Measurements from ENCODE around the gene C18orf54.
"Not testable (repeated sequence)": the region's sequence is repeated elsewhere in the genome, so short reads cannot be mapped to it uniquely, and the experiment has no call there.

C18orf54 gene

DNA sequence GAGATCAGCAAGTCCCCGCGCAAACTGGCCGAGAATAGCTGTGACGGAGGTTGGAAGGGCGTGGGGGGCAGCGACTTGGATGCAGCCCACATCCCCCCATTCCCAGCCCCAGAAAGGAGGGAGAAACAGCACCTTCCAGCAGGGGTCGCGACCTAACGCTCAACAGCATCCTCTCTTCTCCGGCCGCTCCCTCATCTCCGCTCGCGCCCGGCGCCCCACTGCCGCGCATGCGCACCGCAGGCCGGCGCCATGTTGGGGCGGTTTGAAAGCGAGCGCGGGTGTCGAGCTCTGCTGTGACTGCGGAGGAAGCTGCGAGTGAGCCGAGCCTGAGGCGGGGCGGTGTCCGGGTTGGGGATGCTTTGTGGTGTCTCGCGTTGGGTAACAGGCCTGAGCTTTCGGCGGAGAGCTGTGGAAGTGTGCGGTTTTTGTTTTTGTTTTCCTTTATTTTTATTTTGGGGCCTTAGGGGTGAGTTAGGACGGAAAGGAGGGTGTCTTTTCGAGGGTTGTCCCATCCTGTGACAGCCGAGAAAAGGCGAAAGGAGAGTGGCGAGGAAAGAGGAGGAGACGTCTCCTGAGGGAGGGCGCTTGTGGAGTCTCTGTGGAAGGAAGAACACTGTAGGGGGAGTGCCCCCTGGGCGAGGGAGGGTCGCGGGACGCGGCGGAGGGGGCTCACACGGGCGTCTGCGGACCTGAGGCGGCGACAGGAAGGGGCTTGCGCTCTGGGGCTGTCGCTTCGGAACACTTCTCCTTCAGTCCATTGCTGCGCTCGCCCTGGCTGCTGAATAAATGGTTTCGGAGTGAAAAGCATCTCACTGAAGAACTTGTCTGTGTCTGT, at the start of gene C18orf54, which contains the start of gene STARD6:
Gene C18orf54 (plus strand): TSS at position 247 of the 835 bp plus-strand sequence. CDS start 2,667 bp downstream, outside the sequence.
Gene STARD6 (minus strand): TSS at position 199 of the 835 bp plus-strand sequence. CDS start 3,285 bp downstream, outside the sequence.
- DNase-seq, result peak; percentile 88

DNA sequence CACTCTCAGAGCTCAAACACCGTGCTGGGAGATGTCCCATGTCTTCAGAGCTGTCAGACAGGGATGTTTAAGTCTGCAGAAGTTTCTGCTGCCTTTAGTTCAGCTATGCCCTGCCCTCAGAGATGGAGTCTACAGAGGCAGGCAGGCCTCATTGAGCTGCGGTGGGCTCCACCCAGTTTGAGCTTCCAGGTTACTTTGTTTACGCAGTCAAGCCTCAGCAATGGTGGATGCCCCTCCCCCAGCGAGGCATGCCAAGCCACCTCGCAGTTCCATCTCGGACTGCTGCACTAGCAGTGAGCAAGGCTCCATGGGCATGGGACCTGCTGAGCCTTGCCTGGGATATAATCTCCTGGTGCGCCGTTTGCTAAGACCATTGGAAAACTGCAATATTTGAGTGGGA, 48.1 kb upstream of the C18orf54 start:
- DNase-seq, result not testable (repeated sequence)

DNA sequence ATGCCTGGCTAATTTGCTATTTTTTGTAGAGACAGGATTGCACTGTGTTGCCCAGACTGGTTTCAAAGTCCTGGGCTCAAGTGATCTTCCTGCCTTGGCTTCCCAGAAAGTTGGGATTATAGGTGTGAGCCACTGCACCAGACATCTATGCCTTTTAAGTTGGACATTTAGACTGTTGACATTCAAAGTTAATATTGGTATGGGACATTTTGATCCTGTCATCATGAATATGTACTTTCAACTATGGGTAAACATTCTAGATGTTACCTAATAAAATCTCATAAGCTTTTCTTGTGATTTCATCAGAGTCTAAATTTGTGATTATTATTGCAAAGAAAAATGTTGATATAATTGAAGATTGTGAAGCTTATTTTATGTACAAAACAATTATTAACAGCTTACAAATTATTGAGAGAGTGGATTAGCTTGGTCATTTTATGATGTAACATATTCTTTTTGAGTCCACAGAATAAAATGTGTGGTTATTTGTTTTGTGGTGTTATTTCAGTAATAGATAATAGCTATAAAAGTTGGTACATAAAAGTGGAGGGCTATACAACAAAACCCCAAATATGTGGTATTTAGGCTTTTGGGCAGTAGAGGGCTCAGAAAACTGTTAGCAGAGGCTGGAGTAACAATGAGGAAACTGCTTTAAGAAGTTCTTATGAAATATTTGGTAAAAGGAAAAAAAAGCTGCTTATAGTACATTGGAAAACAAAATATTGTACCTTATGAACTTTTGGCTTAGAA, 41.5 kb upstream of the C18orf54 start:
- no peak for DNase-seq

DNA sequence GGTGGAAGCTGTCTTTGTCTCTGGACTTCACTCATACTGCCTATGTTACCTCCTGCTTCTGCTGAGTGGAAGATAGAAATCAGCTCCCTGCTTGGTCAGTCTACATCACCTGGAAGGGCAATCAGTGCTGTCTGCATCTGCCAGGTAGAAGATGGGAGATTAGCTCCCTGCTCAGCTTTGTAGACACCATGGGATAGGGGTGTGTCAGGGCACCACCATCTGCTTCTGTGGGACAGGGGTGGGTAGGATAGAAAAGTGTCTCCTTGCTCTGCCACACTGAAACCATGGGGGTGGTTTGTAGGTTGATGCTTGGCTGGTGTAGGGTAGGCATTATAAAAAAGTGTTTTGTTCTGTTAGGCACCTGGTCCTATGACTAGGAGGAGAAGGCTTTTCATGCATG, 34.1 kb upstream of the C18orf54 start:
- no peak for DNase-seq

DNA sequence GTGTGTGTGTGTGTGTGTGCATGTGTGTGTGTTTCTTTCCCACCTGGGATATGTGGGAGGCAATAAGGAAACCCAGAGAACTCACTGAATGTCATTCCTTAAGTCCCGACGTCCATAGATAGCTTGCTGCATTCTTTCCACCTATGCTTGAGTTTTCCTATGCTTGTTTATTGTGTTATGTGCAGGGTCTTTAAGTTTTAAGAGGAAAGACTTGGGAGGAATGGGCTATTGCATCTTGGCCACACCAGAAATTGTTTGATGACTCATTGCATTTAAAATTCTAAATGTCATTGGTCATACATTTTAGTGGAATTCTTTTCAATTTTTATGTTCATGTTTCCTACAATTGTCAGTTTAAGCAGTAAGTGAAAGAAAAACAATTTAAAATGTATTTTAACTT, 33.7 kb upstream of the C18orf54 start:
- no peak for DNase-seq

DNA sequence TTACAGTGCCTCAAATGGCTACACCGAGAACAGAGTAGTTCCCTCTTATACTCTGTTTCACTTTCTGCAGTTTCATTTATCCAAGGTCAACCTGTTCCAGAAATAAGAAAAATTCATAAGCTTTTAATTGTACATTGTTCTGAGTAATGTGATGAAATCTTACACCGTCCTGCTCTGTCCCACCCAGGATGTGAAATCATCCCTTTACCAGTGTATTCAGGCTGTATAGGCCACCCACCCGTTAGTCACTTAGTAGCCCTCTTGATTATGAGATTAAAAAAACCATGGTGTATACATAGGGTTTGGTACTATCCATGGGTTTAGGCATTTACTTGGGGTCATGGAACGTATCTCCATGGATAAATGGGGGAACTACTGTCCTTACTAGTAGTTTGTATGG, 29.9 kb upstream of the C18orf54 start:
- no peak for DNase-seq

DNA sequence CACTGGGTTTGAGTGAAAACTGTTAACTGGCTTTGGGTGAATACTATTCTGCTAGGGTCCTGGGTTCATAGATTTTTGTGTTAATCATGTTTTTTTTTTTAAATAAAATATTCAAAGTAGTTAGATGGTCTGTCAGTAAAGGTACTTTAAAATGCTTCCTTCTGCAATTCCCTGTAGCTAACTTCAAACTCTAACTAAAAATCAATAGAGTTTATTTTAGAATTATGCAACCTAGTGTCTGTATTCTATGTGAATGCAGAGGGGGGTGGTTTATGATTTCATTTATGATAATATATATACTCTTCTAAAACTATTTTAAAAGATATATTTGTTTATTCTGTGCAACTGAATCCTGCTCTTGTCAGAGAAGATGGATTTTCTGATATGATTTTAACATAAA, 27.9 kb upstream of the C18orf54 start:
- no peak for DNase-seq

DNA sequence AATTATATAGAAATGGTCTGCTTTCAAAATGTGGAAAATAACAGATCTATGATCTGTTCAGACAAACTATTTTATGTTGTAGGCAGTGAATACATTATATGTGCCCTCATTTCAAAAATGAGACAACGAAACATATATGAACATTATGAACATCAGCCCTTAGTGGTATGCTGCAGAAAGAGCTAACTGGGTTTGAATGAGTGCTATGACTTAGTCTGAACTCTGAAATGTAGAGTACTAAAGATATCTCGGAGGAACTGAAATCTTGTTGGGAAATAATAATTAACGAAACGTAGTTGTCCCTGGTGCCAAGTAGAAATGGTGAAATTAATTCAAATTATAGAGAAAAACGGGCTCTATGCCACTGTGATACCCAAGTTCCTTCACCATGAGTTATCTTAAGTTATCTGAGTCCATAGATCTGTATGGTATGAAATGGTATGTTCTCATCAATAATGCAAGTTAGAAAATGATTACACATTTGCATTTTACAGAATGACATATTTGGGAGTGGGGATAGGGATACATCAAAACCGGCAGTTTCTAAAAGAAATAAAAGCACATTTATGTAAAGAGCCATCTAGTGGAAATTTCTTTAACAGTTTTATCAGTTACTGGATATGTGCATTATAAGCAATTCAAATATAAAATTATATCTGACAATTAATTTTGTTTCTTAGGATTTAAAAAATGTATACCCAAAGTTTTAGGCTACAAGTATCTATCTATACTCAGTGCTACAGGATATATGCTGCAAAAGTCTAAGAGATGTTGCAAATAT, 26.7 kb upstream of the C18orf54 start:
- no peak for DNase-seq

DNA sequence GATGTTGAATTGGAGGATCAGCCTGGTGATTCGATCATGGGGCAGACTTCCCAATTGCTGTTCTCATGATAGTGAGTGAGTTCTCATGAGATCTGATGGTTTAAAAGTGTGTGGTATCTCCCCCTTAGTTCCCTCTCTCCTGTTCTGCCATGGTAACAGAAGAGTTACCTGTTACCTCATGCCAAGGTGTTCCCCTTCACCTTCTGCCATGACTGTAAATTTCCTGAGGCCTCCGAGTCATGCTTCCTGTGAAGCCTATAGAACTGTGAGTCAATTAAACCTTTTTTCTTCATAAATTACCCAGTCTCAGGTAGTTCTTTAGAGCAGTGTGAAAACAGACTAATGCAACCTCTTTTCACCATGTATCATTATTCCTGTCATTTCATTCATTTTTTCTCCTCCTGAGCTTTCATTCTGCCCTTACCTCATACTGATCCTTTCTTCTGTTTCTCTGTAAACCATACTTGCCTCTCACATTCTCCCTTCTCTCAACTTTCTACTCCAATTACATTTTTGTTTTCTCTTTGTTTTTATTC, 22.0 kb upstream of the C18orf54 start:
- no peak for DNase-seq

DNA sequence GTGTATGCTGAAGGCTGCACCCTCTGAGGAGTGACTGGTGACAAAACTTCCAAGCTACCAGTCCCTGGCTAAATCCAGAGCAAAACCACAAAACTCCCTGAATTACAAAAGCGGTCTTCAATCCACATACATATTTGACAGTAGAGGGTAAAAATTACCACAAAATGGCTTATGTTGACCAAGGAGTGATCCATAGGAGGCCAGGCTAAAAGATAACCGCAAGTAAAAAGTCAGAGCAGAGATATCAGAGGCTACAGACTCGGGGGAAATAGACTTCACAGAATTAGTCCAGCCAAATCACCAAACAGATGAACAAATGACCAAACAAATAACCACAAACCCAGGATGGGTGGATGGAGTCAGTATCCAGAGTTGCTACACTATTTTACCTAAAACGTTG, 19.5 kb upstream of the C18orf54 start:
- DNase-seq, result no peak

DNA sequence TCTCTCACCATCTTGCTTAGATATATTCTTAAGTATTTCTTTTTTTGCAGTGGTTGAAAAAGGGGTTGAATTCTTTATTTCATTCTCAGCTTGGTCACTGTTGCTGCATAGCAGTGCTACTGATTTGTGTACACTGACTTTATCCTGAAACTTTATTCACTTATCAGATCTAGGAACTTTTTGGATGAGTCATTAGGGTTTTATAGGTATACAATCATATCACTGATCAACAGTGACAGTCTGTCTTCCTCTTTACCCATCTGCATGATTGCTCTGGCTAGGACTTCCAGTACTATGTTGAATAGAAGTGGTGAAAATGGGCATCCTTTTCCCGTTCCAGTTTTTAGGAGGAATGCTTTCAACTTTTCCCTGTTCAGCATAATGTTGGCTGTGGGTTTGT, 6.5 kb upstream of the C18orf54 start:
- DNase-seq, result no peak

DNA sequence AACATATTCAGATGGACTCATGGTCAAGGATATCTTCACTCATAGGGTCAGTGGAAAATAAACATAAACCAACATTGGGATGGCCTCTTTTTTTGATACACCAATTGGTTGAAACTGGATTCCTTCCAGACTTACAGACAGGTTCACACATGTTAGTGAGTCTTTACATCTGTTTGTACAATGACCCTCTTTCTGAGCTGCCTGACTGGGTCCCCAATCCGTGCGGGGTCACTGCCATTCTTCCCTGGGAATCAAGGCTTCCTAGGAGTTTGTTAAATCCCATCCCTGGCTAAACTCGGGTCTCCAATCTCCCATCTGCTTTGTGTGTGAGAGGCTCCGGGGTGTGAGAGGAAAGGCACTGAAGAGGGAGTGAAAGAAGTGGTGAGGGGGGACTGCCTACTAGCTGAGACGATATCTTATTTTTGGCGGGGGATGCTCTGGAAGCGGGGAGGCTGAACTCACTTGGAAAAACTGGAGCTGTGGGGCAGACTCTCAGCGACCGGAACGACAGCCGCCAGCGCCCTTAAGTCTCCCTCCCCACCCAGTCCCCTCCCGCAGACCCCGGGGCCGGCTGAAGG, 535 bp upstream of the C18orf54 start:
- DNase-seq, result no peak

DNA sequence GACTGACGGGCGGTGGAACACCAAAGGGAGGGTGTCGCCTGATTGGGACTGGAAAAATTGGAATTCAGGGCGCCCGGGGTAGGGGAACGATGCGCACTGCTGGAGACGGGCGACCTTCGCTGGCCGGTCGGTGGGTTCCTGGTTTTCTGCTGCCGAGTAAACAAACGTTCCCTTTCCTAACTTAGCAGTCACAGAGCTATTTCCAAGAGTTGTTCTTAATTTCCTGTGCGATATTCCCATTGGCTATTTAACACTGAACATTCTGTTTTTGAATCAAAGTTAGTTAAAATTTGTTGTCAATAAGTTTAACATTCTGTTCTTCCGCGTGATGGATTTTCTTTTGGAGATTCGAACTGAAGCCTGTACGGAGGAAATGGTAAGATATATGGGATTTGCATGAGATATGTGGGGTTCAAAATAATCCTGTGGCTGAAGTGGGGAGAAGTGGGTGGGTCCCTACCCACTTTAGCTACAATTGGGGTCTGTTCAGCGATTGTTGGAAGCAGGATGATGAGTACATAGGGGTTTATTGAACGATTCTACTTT, 862 bp downstream of the C18orf54 start:
- DNase-seq, result no peak

DNA sequence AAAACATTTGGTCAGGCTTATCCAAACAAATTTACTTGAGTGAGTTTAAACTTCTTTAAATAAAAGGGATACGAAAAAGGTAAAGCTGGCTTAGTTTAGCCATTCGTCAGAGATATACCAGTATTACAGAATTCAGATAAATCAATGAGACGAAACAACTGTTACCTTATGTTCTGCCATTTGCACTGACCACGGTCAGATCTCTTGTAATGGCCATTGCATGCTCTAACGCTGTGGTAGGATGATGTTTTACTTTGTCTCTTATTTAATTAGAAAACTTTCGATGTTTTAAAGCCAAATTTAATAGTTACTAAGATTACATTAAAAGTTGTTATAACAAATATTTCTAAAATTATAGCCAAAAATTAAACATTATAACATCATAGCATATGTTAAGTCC, 1.5 kb downstream of the C18orf54 start:
- DNase-seq, result no peak

DNA sequence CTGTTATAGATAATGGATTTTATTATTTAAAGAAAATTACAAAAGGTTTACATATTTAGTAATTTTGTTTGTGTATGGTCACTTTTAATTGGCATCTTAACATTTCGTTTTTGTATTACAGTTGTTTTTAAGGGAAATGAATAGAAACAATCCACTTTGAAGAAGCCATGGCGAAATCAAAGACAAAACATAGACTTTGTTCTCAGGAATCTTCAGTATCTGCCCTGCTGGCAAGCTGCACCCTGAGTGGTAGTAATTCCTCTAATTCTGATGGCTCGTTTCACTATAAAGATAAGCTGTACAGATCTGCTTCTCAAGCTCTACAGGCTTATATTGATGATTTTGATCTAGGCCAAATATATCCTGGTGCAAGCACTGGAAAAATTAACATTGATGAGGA, 2.7 kb downstream of the C18orf54 start:
- DNase-seq, result no peak

DNA sequence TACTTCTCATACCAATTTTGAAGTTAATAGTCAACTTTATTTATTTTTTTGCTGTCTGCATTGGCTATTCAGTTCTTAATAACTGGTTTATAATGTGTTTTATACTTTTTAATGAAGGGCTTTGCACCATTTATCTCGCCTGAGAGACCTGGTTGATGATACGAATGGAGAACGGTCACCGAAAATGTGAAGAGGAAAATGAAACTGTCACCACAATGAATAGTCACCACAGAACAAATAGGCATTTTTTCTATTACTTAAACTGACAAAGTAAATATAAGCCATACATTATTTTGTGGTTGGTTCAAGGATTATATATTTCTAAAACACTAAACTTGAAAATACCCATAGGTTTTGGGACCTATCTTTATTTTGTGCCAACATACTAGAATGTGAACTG, 20.4 kb downstream of the C18orf54 start:
- DNase-seq, result no peak

DNA sequence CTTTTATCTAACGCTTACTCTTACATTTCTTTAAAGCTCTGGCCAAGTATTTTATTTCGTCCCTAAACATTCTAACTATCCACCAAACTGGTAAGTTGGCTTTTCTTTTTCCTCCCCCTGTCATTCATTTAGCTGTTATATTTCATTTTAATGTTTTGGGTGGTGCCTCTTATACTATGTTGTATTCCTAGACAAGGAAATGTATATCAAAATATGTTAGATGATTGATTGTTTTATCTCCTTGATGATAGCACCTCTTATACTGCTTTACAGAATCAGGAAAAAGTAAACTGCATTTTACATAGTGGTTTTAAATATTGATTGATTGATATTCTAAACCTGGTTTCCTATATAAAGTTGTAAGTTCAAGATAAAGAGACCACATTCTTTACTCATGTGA, 23.9 kb downstream of the C18orf54 start:
- DNase-seq, result no peak

DNA sequence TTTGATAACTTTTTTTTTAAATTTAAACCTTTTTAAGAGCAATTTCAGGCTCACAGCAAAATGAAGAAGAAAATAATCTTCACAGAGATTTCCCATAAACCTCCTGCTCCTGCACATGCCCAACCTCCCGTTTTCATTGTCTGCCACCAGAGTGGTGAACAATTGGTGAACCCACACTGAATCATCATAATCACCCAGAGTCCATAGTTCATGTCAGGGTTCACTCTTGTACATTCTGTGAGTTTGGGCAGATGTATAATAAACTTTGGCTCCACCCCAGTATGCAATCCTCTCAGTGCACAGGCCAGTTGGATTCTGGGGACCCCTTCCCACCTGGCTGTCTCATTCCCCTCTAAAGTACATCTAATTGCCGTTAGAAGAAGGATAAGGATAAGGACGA, 24.4 kb downstream of the C18orf54 start:
- no peak for DNase-seq

DNA sequence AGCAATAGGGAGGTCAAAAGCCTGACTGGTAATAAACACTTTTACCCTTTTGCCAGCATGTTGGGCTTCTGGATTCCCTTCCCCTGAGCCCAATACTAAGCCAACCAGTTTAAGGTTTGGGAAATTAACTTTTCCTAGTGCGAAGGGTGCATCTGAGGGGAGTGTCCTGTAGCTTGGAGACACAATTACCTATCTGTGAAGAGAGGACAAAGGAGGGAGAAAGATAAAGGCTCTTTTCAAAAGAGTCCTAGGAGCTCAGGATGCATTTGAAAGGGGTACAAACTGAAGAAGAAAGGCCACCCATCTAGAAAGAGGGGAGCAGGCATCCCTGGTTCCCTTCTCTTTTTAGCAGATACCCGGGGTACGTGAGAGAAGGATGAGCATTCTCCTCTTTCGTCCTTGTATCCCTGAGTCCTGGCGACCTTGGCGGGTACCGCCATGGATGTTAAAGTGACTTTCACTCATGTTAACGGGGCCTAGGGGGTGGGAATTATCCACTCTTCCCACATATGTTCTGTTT, 25.1 kb downstream of the C18orf54 start:
- DNase-seq, result no peak

DNA sequence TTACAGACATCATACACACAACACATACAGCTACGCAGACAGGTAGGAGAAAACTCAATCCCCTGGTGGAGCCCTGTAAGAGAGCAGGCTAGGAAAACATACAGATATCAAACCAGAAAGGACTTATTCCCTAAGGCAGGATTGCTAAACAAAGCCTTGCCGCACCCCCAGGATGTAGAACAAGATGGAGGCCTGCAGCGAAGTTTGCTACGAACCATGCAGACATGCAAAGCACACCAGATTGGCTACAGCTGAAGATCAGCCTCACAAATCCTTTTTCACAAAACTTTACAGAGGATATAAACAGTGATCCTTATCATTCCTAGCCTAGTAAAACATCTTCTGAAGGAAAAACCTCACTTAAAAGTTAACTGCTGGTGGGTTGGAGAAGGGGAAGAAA, 28.3 kb downstream of the C18orf54 start:
- no peak for DNase-seq

DNA sequence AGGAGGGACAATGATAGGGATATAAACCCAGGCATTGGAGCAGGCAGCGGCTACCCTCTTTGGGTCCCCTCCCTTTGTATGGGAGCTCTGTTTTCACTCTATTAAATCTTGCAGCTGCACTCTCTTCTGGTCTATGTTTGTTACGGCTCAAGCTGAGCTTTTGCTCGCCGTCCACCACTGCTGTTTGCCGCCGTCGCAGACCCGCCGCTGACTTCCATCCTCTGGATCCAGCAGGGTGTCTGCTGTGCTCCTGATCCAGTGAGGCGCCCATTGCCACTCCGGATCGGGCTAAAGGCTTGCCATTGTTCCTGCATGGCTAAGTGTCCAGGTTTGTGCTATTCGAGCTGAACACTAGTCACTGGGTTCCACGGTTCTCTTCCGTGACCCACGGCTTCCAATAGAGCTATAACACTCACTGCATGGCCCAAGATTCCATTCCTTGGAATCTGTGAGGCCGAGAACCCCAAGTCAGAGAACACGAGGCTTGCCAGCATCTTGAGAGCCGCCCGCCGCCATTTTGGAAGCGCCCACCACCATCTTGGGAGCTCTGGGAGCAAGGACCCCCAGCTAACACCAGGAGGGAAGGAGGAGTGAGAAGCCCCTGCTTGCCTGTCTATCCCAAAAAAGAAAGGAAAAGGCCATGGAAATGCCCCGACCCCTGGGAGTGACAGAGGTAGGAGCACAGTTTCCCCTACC, 29.2 kb downstream of the C18orf54 start:
- DNase-seq, result not testable (repeated sequence)

Measured in stimulated activated CD8-positive, alpha-beta memory T cell treated with anti-CD3 and anti-CD28 coated beads, Interleukin-4, amount 100 ng/mL, for 48 hours (primary cell).